ENCODE results near the gene RIC3.

RIC3 gene

DNA sequence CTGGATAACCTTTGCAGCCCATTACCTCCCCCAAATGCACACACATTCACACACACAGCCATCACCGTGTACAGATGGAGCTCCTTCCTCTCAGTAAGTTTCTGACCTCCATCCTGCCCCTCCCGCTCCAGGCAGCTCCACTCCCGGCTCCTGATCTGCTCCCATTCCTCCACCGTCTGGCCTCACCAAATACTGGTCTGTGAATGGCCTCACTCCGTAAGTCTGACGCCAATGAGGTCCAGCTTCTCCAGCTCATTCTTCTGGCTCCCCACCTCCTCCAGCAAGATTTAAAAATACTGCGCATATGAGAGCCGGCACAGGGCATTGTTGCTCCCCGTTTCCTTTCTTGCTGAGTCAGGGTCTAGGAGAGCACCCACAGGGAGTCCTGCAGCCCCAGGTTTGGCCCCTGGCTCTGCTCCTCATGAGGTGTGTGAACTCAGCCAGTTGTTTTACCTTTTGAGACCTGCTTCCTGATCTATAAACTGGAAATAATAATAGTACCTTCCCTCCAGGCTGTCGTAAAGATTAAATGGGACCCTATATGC is 101.8 kb downstream of the RIC3 start:
- no peak for DNase-seq (ENCODE audit: low spot score)

DNA sequence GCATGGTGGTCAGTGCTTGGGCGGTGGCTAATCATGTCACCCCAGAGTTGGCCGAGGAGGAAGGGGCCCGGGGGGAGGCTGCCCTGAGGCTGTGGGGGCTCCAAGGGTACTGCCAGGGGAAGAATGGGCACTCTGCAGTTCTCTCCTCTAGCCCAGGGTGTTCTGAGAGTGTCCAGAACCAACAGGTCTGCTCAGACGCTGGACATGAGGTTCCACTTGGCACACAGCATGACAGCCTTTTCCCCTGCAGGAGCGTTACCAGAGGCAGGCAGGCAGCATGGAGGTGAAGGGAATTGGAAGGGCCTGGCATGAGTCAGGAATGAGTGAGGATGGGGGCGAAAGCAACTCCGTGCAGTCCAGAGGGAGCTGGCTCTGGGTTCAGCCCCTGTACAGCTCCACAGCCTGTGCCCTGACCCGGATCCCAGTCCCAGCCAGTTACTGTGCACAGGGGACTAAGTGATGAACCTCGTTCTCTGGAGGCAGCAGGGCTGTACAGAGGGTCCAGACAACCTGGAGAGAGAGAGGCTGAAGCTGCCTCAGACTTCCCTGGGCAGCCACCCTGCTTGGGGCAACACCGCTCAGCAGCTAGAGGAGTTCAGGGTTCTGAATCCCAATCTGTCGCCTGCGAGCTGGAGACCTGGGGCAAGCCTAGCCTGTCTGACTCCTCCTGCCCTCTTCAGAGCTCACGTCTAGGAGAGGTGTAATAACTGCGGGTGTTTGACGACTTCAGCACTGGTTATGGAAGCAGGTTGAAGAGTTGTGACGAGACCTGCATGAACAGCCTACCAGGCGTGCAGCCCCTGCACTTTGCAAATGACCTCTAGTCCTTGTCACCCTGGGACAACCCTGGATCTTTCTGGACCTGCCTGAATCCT is 102.6 kb downstream of the RIC3 start:
- no peak for DNase-seq (ENCODE audit: low spot score)

DNA sequence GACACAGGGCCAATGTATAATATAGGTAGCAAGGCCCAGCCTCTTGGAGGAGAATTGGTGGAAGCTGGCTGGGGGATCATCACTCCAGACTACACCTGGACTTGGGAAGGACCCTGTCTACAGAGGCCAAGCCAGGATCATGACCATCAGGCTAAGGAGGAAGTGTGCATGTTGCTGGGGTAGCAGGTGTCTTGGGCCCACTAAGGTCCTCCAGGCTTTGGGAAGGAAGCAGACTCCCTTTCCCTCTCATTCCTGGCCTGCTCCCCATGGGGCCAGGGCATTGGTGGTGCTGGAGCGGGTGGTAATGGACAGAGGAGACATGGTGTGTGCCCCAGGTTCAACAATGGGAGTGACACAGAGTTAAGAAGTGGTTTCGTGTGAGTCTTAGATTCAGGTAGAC is 103.8 kb downstream of the RIC3 start:
- DNase-seq (ENCODE audit: low spot score) = no peak

- no peak for DNase-seq (ENCODE audit: low spot score)
Observed at GRCh38 chr11:8063324-8063723, 105.5 kb downstream of the RIC3 start.

DNA sequence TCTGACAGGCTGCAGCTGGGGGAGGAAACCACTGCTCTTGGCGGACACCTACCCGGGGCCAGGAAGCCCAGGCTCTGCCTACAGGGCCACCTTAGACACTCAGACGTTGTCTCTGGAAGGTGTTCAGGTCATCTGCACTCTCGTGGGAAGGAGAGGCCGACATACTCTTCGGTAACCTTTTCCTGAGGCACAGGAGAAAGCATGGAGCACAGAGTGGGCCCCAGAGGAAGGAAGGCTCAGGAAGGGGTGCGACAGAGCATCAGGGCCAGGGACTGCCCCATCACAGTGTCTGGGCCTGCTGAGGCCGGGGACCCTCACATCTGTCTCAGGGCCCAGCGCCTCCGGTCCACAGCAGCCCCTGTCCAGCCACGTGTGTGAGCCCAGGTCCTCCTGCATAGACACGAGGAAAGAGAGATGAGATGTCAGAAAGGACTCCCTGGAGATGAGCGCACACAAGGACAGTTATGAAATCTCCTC is 106.0 kb downstream of the RIC3 start:
- no peak for DNase-seq (ENCODE audit: low spot score)

- DNase-seq (ENCODE audit: low spot score) = no peak
Observed at GRCh38 chr11:8061555-8062428, 107.0 kb downstream of the RIC3 start.

GRCh38 chr11:8060801-8061554 is 107.8 kb downstream of the RIC3 start:
- no peak for DNase-seq (ENCODE audit: low spot score)

DNA sequence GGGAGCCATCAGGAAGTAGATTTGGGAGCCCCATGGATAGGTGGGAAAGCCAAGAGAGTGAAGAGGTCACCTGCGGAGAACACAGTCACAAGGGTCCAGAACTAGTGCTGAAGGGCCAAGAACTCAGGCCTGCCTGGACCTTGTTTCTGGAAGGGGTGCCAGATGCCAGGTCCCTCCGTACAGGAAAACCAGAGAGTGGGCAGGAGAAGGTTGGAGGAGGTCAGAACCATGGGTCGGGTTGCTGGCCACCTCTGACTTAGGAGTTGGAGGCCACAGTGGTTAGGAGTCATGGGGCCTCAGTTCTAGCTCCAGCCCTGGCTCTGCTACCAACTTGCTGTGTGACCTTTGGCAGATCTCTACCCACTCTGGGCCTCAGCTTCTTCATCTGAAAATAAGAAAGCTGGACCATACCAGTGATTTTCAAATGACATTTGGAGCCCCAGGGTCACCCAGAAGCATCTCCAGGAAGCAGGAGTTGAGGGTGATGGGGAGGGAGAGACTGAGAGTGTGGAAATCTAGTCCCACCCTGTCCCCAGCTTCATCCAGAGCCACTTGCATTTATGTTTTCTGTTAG is 108.6 kb downstream of the RIC3 start:
- no peak for DNase-seq (ENCODE audit: low spot score)

DNA sequence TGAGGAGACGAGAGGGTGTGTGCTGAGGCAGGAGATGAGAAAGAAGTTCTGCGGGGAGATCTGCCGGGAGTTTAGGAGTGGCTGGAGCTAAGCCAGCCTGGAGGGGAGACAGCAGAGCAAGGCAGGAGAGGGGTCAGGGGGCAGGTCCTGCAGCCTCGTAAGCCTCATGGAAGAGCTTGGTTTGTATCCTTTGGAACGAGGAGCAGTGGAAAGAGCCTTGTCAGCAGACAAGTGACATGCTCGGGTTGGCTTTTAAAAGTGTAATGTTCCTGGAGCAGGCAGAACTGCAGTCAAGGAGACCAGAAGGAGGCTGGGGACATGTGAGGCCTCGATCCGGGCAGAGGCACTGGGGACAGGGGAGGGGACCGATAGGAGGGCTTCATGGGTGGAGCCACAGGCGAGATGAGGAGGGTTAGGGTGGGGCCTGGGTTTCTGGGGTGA is 109.2 kb downstream of the RIC3 start:
- no peak for DNase-seq (ENCODE audit: low spot score)

GRCh38 chr11:8059030-8059429 is 109.8 kb downstream of the RIC3 start:
- no peak for DNase-seq (ENCODE audit: low spot score)

GRCh38 chr11:8058216-8058615 is 110.6 kb downstream of the RIC3 start:
- DNase-seq (ENCODE audit: low spot score) = no peak

DNA sequence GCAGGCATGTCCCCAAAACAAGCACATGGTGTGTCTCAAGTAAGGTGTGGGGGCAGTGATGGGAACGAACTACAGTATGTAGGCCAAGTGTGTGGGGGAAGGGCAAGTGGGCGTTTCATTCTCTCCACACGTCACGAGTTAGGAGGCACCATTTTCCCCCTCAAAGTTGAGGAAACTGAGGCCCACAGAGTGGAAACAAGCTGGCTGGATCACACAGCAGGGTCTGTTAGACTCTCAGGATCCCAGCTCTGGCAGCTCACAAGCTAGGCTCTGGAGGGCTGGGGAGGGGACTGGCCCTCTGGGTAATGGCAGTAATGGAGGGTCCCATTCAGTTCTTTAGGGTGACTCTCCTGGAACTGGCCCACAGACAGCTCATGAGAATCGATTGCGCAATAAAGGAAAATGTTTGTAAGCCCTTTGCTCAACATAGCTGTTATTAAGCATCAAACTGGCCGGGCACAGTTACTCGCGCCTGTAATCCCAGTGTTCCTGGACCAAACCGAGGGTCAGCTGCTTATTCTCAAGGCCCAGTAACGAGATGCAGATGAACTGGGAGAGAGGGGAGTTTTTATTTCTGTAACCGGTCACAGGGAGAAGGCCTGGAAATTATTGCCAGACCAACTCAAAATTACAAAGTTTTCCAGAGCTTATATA is 111.9 kb downstream of the RIC3 start:
- no peak for DNase-seq (ENCODE audit: low spot score)
